Effector CD4-positive, alpha-beta T cell (primary cell): ENCODE data around the gene CORO2A.
"Not testable (repeated sequence)": the region's sequence is repeated elsewhere in the genome, so short reads cannot be mapped to it uniquely, and the experiment has no call there.

Source experiments
- DNase-seq: peaks from one replicate; pipeline ENCODE4 v3.0.0-alpha.2; 2020

The CORO2A gene

GRCh38 chr9:98191181-98191608 lies 1.2 kb downstream of the CORO2A start:
- DNase-seq, result no peak

GRCh38 chr9:98190757-98191105 lies 1.7 kb downstream of the CORO2A start:
- DNase-seq, result no peak

GRCh38 chr9:98189412-98189811 lies 3.0 kb downstream of the CORO2A start:
- DNase-seq, result no peak

GRCh38 chr9:98187926-98188325 lies 4.5 kb downstream of the CORO2A start:
- no peak for DNase-seq

GRCh38 chr9:98186236-98186635 lies 6.2 kb downstream of the CORO2A start:
- no peak for DNase-seq

GRCh38 chr9:98185611-98186171 lies 6.7 kb downstream of the CORO2A start:
- DNase-seq, result no peak

- no peak for DNase-seq
These were observed 7.3 kb downstream of the CORO2A start for GRCh38 chr9:98185021-98185567.

- DNase-seq, result no peak
These were observed 8.1 kb downstream of the CORO2A start for GRCh38 chr9:98184326-98184725.

- no peak for DNase-seq
These were observed 9.4 kb downstream of the CORO2A start for GRCh38 chr9:98182889-98183599.

- no peak for DNase-seq
These were observed 10.2 kb downstream of the CORO2A start for GRCh38 chr9:98182069-98182820.

- no peak for DNase-seq
These were observed 10.7 kb downstream of the CORO2A start for GRCh38 chr9:98181746-98182068.

- no peak for DNase-seq
These were observed 11.4 kb downstream of the CORO2A start for GRCh38 chr9:98180996-98181395.

- no peak for DNase-seq
These were observed 13.3 kb downstream of the CORO2A start for GRCh38 chr9:98178874-98179850.

GRCh38 chr9:98176391-98177259 lies 15.8 kb downstream of the CORO2A start:
- no peak for DNase-seq

GRCh38 chr9:98175762-98176161 lies 16.7 kb downstream of the CORO2A start:
- DNase-seq, result no peak

- DNase-seq, result no peak
These were observed 17.3 kb downstream of the CORO2A start for GRCh38 chr9:98175028-98175569.

- not testable (repeated sequence) for DNase-seq
These were observed 17.9 kb downstream of the CORO2A start for GRCh38 chr9:98174502-98174918.

- DNase-seq, result no peak
These were observed 19.3 kb downstream of the CORO2A start for GRCh38 chr9:98173181-98173580.

- DNase-seq, result no peak
These were observed 19.8 kb downstream of the CORO2A start for GRCh38 chr9:98172604-98173003.

GRCh38 chr9:98171176-98171925 lies 21.1 kb downstream of the CORO2A start:
- no peak for DNase-seq
